Chondrocyte (in vitro differentiated cells): Measurements from ENCODE around the gene MYOZ3. TPM values are rescaled to one million over a fixed set of nuclear protein-coding genes. Genes with fewer than 3 reads are reported as not detected.

Source experiments
- DNase-seq: peaks from one replicate; pipeline ENCODE4 v3.0.0; 2021; ENCODE audit warnings: mixed read lengths, low spot score
- H3K27ac Mint-ChIP-seq: one replicate; pipeline ENCODE4 v1.8.0; 2021; ENCODE audit warnings: mild to moderate bottlenecking, moderate library complexity, mixed read lengths; ENCODE audit not compliant: unreplicated experiment
- H3K27me3 Mint-ChIP-seq: 2 replicates; pipeline ENCODE4 v1.8.0; 2021; ENCODE audit warnings: low read depth, mixed read lengths
- H3K36me3 Mint-ChIP-seq: 2 replicates; pipeline ENCODE4 v1.8.0; 2021; ENCODE audit warnings: low read depth, mixed read lengths
- H3K4me1 Mint-ChIP-seq: 2 replicates; pipeline ENCODE4 v1.8.0; 2021; ENCODE audit warnings: low read depth, mild to moderate bottlenecking, mixed read lengths
- H3K4me3 Mint-ChIP-seq: one replicate; pipeline ENCODE4 v1.8.0; 2021; ENCODE audit warnings: mild to moderate bottlenecking, moderate library complexity, mixed read lengths; ENCODE audit not compliant: unreplicated experiment
- H3K9me3 Mint-ChIP-seq: 2 replicates; pipeline ENCODE4 v1.8.0; 2021; ENCODE audit warnings: low read depth, mixed read lengths
- CTCF ChIP-seq: fragments of 200-600 bp; sonication (generic); IDR thresholded peaks from 2 replicates; pipeline ENCODE4 v1.5.0; 2021; ENCODE audit warnings: antibody characterized with exemption, mild to moderate bottlenecking, moderate library complexity
- total RNA-seq: library from RNA; stranded (reverse); gene quantifications from 3 replicates; pipeline ENCODE4 v1.2.1, GENCODE V29; 2021

Gene MYOZ3
- total RNA-seq, 1 donor from 2014 or later: 2.0 TPM

GRCh38 chr5:150615141-150615699 is 45.8 kb upstream of the MYOZ3 start:
- Mint-ChIP-seq H3K36me3 (peaks cover 10% of the 10 kb centered on the region), H3K4me1 (peaks cover 82% of the 10 kb centered on the region), H3K27ac (peak overlapping the region; percentile 64), H3K27me3 (no peaks in the 10 kb centered on the region), H3K4me3 (no peak overlapping the region), H3K9me3 (no peaks in the 10 kb centered on the region)
- no peak for TF ChIP-seq CTCF
- no peak for DNase-seq

GRCh38 chr5:150616024-150616470 is 45.0 kb upstream of the MYOZ3 start:
- peaks cover 78% of the 10 kb centered on the region for H3K4me1 Mint-ChIP-seq
- DNase-seq: no peak
- TF ChIP-seq CTCF: no peak
- H3K36me3 Mint-ChIP-seq: peaks cover 13% of the 10 kb centered on the region
- no peaks in the 10 kb centered on the region for H3K9me3 Mint-ChIP-seq
- no peaks in the 10 kb centered on the region for H3K27me3 Mint-ChIP-seq
- H3K4me3 Mint-ChIP-seq: no peak overlapping the region
- peak overlapping the region; percentile 25 for H3K27ac Mint-ChIP-seq

- Mint-ChIP-seq H3K36me3 (peaks cover 10% of the 10 kb centered on the region), H3K27me3 (no peaks in the 10 kb centered on the region), H3K27ac (peak overlapping the region; percentile 25), H3K4me1 (peaks cover 74% of the 10 kb centered on the region), H3K9me3 (no peaks in the 10 kb centered on the region), H3K4me3 (no peak overlapping the region)
- no peak for DNase-seq
- TF ChIP-seq CTCF: no peak
Observed at GRCh38 chr5:150616506-150616905, 44.5 kb upstream of the MYOZ3 start.

- Mint-ChIP-seq H3K4me3 (no peak overlapping the region), H3K9me3 (no peaks in the 10 kb centered on the region), H3K27me3 (no peaks in the 10 kb centered on the region), H3K36me3 (peaks cover 10% of the 10 kb centered on the region), H3K4me1 (peaks cover 79% of the 10 kb centered on the region), H3K27ac (no peak overlapping the region)
- no peak for DNase-seq
- no peak for TF ChIP-seq CTCF
Observed at GRCh38 chr5:150618163-150618562, 42.9 kb upstream of the MYOZ3 start.

- H3K4me3 Mint-ChIP-seq: no peak overlapping the region
- H3K9me3 Mint-ChIP-seq: no peaks in the 10 kb centered on the region
- no peak for DNase-seq
- no peak overlapping the region for H3K27ac Mint-ChIP-seq
- no peaks in the 10 kb centered on the region for H3K27me3 Mint-ChIP-seq
- H3K36me3 Mint-ChIP-seq: peaks cover 9% of the 10 kb centered on the region
- H3K4me1 Mint-ChIP-seq: peaks cover 79% of the 10 kb centered on the region
- TF ChIP-seq CTCF: no peak
Observed at GRCh38 chr5:150618588-150619281, 42.3 kb upstream of the MYOZ3 start.
